ENCODE measurements around the gene NAALADL1. TPM values are rescaled to one million over a fixed set of nuclear protein-coding genes. Genes with fewer than 3 reads are reported as not detected.

Gene NAALADL1
- total RNA-seq, 1 donor: 11.5 TPM

GRCh38 chr11:65063532-65063931 is 5.2 kb upstream of the NAALADL1 start:
- no peak for DNase-seq (ENCODE audit: low read depth)
- no peak overlapping the region for H3K4me3 ChIP-seq (ENCODE audit: low read depth, low read length)
- no peak for TF ChIP-seq CTCF (IDR thresholded peaks at IDR 0.05; ENCODE audit: insufficient read depth, low read length)

GRCh38 chr11:65060913-65061408 is 2.6 kb upstream of the NAALADL1 start:
- peak; percentile 19 for DNase-seq (ENCODE audit: low read depth)

DNA sequence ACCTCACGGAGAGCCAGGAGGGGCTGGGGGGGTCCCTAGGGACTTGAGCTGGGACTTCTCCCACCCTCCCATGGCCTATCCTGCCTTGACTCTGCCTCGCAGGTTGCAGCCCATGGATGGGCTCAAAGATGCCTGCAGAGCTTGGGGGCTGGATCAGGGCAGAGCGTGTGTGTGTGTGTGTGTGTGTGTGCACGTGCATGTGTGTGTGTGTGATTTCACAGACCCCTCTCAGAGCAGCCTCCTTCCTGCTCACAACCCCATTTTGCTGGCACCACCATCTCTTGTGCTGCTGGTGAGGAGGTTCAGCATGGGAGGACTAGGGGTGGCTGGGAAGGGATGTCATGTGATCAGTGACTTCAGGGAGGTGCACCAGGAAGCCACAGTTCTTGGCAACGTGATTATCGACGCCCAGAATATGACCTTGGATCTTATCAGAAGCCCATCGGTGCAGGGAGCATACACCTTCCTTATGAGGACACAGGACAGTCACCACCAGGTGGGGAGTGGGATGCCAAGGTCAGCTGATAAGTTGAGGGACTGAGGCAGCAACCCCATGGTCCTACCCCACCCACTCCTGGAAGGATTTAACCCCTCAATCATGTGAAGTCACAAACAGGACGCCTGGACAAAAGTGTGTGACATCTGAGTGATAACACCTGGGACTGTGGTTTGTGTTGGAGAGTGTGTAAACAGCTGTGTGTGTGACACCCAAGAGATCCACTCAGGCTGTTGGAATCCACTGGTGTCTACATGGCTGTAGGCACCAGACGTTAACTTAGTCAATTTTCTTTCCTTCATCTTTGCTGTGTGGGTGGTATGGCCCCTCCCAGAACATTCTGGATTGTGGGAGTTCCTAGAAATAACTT is 1.8 kb upstream of the NAALADL1 start:
- TF ChIP-seq CTCF (IDR thresholded peaks at IDR 0.05; ENCODE audit: insufficient read depth, low read length): no peak
- DNase-seq (ENCODE audit: low read depth): no peak
- H3K4me3 ChIP-seq (ENCODE audit: low read depth, low read length): no peak overlapping the region

More at GRCh38 chr11:65060913-65061408, 2.6 kb upstream of the NAALADL1 start:
- peak; percentile 35 for TF ChIP-seq CTCF (IDR thresholded peaks at IDR 0.05; ENCODE audit: insufficient read depth, low read length)
- no peak overlapping the region for H3K4me3 ChIP-seq (ENCODE audit: low read depth, low read length)

DNA sequence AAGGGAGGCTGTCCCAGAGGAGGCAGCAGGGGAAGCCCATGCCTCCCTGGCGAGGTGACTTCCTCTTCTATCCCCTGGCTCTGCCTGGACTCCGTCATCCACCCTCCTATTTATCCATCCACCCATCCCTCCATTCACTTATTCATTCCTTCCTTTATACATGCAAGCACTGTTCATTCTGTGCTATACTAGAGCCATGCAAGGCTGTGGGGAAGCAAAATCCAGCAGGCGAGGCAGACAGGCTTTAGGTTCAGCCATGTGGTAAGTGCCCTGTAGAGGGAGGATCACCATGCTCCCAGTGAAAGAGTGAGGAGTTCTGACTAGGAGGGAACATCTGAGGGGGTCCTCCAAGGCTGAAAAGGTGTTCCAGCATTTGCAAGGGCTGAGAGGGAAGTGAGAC is 1.2 kb upstream of the NAALADL1 start:
- TF ChIP-seq CTCF (IDR thresholded peaks at IDR 0.05; ENCODE audit: insufficient read depth, low read length): no peak
- no peak overlapping the region for H3K4me3 ChIP-seq (ENCODE audit: low read depth, low read length)
- DNase-seq (ENCODE audit: low read depth): no peak

- no peak for DNase-seq (ENCODE audit: low read depth)
- no peak for TF ChIP-seq CTCF (IDR thresholded peaks at IDR 0.05; ENCODE audit: insufficient read depth, low read length)
These were observed 341 bp downstream of the NAALADL1 start for GRCh38 chr11:65058012-65058411.

GRCh38 chr11:65057526-65057925 is 827 bp downstream of the NAALADL1 start:
- H3K4me3 ChIP-seq (ENCODE audit: low read depth, low read length): no peak overlapping the region
- no peak for TF ChIP-seq CTCF (IDR thresholded peaks at IDR 0.05; ENCODE audit: insufficient read depth, low read length)
- no peak for DNase-seq (ENCODE audit: low read depth)

More at GRCh38 chr11:65058012-65058411, 341 bp downstream of the NAALADL1 start:
- H3K4me3 ChIP-seq (ENCODE audit: low read depth, low read length): no peak overlapping the region

All from fibroblast of the aortic adventitia (primary cell).